GM18507 (cell line): Measurements from ENCODE around the gene TNNT2.

ENCODE experiments used
- DNase-seq: peaks from one replicate; pipeline ENCODE4 v3.0.0; 2011; ENCODE audit warnings: low read depth; ENCODE audit not compliant: insufficient read length; ENCODE audit errors: extremely low spot score
- FAIRE-seq: peaks from 2 replicates; lab custom pipeline; 2011; peaks lifted over from hg19 to GRCh38; lab: Jason Lieb, UNC

Gene TNNT2

DNA sequence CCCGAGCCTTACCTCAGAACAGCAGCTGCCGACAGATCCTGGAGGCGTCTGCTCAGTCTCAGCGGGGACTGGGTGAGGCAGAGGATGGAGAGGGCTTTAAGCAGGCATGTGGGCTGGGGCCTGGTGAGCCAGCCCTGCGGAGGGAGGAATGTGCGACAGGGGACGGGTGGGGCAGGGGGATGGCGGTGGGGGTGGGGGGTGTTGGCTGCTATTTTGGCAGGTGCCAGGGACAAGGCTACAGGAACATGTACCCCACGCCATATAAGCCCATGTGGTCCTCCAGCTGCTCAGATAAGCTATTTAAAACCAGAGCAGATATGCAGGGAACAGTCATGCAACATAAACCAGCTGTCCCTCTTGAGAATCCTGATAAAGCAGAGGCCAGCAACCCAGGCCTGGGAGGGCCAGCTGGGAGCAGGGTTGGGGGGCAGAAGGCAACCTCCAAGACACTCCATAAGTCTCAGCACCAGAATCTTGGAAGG is at the start of gene TNNT2:
Gene TNNT2 (minus strand): TSS at position 70 of the 482 bp plus-strand sequence. CDS start 4,426 bp downstream, outside the sequence.
- FAIRE-seq (no peak), DNase-seq (no peak)

DNA sequence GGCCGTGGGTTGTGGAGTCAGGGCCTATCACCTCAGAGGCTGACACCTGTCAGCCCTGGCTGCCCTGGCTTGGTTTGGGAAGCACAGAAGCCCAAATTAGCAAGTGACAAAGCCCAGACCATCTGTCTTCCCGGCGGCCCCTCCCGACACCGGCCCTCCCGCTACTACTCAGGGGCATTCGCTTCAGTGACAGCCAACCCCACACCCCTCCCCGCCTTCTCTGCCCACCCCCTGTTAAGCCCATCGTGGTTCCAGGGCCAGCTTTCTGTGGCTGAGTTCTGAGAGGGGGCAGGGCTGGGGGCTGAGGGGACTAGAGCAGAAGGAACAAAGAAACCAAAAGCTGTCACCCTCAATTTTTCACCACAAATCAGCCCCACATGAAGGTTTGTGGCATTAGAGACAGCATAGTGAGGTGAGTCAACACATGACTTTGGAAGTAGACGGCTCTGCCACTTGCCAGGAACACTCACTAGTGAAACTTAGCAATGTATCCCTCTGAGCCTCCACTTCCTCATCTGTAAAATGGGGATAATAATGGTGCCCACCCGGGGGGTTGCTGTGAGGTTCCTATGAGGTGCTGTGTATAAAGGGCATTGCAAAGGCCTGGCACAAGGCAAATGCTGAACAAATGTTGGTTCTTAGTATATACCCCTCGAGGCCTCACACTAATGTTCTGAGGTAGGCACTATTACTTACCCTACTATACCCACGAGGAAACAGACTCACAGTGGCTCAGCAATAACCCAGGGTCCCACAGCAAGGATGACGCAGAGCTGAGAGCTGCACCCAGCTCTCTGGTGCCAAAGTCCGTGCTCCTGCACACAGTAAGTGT is 49.2 kb upstream of the TNNT2 start:
- no peak for DNase-seq
- no peak for FAIRE-seq

DNA sequence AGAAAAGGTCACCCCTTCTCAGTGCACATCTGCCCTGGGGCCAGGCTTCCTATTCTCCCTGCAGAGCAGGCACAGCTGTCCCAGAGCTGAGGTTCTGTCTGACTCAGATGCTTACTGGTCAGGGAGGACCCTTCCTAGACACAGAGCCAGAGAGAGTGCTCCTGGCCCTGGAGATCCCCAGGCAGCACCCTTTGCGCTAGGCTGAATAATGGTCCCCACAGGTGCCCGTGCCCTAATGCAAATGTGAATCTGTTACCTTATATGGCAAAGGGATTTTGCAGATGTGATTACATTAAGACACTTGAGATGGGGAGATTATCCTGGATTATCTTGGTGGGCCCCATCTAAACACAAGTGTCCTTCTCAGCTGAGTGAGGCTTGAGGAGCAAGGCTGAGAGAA is 46.7 kb upstream of the TNNT2 start:
- FAIRE-seq, result no peak

DNA sequence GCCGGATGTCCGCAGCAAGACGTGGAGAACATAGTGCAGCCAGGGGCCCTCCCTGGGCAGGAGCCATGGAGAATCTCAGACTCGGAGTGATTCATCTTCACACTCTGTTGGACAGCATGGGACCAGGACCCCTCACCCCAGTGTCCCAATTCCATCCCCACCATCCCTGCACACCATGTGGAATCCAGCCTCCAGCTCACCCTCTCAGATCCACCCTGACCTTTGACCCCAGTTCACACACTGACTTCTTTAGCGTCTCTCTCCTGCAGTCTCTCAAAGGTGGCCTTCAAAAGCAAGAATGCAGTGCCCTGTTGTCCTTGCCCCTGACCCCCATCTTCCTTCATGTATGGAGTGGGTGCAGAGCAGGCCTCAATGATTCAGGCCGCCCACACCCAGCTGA is 46.2 kb upstream of the TNNT2 start:
- FAIRE-seq (no peak), DNase-seq (no peak)

More for the DNA sequence above, 46.7 kb upstream of the TNNT2 start:
- DNase-seq, result no peak

DNA sequence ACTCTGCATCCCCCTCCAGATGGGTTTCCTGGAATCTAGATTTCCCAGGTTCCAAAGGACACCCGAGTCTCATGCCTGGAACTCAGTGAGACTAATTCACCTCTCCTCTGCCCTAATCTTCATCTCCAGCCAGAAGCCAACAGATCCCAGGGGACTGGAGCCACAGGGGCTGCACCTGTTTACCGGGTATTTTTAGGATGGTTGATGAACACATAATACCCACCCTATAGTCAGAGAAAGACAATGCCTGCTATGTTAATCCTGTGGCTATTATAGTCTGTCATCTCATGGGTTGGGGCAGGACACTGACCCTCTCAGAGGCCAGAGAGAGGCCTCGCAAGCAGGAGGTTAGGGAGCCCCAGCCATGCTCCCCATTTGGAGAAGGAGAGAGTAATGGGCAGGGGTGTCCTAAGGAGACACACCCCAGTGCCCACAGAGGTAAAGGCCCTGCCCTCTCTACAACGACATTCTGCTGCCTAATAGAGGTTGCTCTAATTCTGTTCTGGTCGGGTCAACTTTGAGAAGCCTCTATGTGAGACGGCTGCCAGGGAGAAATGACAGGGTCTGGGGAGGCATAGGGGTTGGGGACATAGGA is 45.1 kb upstream of the TNNT2 start:
- no peak for DNase-seq
- FAIRE-seq, result no peak

DNA sequence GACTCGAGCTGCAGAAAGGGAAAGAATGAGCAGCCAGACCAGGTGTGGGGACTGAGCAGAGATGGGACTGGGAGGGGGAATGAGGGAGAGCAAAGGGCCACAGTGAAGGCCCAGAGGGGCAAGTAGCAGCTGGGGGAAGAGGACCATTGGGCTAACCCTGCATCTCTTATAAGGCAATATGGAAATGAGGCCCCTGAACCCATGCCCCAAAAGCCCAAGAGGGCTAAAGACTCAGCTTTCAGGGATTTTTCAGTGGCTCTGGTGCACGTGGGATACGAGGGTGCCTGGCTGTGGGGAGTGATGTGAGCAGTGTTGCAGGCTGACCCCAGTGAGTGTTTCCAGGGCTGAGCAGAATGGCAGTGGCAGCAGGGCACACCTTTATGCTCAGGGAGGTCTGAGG is 44.5 kb upstream of the TNNT2 start:
- no peak for DNase-seq
- FAIRE-seq, result no peak

DNA sequence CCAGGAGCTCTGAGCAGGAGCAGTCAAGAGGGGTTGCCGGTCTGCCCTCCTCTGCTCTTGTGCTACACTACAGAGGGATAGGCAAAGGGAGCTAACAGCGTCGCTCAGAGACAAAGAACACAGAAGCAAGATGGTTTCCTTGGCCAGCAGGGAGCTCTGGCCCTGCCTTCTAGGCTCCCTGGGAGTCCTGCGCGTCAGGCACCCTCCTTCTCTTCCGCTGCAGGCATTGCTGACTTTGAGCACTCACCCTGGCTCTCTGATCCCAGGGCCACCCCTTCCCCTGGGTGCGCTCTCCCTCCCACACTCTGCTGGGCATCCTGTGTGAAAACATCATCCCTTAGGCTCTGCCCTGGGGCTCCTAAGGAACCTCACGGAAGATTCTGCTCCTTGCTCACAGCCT is 43.6 kb upstream of the TNNT2 start:
- FAIRE-seq (no peak), DNase-seq (no peak)

DNA sequence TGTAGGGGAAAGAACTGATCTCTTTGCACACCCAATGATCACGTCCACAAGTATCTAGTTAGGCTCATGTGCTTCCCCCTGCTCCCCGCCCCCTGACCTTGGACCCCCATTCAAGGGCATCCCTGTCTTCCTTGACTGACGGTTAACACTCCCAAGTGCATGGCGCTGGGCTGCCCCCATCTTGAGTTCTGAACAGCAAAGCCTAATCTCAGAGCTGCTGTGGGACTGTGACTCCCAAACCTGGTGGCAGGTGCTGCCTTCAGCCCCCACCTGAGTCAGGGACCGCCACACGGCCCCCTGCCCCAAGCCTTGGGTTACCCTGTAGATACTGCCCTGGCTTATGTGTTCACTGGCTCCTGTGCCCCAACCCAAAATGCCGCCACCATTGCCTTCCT is 43.1 kb upstream of the TNNT2 start:
- no peak for DNase-seq
- FAIRE-seq, result no peak

DNA sequence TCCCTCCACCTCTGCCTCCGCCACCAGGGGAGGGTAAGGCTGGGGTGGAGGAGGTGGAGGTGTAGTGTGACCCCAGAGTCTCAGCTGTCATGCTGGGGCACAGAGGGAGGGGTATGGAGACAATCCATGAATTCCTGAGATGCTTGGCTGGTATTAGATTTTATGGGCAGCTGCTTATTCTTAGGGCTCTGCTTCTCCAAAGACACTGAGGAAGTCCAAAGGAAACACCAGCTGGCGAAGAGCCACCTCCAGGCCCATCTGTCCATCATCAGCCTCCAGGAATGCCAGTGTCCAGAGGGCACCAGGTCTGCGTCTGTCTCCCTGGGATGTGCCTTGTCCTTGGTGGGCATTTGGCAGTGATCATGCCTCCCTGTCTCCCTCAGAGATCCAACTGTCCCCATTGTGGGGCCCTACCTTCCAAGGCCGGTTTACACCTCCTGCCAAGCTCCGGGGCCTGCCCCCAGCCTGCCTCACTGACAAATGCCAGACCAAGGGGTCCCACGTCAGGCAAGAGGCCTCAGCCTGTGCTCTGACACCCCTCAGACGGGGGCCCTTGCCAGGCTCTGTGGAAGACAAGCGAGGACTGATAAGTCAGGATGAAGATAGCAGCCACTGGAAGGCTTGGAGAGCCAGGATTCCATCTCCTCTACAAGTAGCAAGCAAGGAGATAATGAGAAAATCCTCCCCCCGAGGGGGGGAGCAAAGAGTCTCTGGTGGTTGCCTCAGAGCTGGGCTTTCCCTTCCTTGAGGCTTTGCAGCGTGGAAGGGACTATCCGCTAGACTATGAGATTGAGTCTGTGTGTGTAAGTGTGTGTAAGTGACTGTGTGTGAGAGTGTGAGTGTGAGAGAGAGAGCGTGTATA is 42.5 kb upstream of the TNNT2 start:
- DNase-seq (no peak), FAIRE-seq (no peak)

DNA sequence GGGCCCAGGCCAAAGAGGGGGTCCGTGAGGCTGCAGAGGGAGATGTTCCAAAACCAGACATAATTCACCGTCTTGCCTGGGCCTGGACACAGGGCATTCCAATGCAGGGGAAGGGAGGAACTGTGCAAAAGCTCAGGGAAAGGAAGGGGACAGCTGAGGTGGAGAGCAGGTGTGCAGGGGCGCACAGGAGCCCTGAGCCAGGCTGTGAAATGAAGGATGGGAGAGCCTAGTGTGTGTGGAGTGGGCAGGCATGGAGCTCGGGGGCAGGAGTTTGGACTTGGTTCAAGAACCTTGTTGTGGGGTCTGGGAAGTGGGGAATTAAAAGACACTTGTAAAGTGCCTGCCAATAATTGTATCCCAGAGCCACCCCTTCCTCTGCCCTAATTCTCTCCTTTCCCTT is 41.8 kb upstream of the TNNT2 start:
- FAIRE-seq (no peak), DNase-seq (no peak)

DNA sequence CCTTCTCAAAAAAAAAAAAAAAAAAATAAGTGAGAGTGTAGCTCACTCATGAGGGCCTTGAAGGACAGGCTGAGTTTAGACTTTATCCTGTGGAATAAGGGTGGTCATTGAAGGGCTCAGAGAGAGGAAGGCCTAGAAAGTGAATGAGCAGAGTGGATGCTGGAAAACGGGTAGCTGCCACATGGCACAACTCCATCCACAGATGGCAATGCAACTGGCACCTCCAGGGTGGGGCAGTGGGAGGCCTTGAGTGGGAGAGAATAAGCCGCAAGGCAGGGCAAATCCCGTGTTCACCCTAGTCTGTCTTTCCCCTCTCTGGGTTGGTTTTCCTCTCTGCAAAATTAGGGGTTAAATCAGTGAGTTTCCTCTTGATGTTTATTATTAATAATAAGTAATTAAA is 41.0 kb upstream of the TNNT2 start:
- FAIRE-seq, result no peak
- DNase-seq, result no peak

DNA sequence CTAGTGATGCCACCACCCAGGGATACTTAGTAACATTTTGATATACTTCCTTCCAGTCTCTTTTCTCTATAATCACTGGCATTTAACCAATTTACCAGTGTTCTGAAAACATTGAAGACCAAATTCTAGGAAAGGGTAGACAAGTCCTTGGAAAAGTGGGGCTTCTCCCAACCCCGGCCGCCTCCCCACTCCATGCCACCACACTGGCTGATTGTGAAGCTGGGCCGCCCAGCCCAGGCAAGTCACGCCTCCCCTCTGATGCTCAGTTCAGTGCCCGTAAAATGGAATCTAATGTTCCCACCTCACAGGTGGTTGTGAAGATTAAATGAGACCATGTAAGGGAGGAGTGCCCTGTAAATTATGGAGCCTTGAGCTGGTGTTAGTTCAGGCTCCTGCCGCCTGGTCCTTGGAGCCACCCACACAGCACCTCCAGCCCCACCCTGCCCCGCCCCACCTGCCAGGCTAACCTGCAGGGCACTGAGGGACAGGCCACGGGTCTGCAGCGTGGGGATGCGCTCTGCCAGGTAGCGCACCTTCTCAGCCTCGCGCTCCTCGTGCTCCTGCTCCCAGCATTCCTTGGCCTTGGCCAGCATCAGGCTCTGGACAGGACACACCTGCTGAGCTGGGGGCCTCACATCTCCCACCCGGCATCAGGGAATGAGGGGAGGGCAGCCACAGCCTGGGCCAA is 36.7 kb upstream of the TNNT2 start:
- DNase-seq (no peak), FAIRE-seq (no peak)

DNA sequence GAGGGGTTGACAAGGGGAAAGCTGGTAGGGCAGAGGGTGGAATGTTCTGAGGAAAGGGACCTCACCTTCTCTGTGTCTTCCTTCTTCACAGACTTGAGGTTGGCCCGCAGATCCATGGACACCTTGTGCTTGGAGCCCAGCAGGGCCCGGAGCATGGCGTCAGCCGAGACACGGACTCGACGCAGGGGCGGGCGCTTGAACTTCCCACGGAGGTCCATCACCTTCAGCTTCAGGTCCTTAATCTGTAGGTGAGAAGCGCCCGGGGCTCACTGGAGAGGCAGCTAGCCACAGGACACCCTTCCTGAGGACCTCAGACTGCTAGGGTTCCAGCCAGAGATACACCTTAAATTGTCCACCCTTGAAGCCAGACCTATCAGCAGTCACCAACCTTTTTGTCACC is 33.8 kb upstream of the TNNT2 start:
- FAIRE-seq, result no peak
- DNase-seq, result no peak

DNA sequence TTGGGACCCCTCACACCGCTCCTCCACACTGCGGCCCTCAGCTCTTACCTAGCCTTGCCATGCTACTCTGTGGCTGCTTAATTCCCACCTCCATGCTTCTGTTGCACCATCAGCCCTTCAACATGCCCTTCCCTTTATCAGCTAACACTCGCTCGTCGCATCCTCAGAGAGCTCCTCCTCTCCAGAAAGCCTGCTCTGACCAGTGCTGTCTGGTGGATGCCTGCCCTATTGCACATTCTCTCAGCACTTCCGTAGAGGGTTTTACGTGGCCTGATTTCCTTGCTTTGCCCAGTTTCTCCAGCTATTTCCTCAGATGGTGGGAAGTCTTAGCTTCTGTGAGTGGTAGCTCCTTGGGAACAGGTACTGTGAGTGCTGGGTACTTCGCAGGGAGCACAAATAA is 32.0 kb upstream of the TNNT2 start:
- FAIRE-seq (no peak), DNase-seq (no peak)

DNA sequence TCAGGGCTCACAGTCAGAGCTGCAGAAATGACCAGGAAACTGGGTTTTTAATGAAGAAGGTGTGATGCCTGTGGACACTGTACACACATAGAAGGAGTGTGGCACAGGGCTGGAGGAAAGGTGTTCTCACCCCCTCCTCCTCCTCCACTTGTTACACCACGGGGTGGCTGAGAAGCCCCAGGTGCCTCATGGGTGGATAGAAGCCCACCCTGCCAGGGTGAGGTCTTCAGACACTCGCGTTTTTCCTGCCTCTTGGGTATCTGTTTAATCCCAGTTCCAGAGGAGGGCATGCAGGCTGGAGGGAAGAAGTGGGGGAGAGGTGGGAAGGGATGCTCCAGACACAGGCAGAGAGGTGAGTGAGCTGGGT is 31.3 kb upstream of the TNNT2 start:
- FAIRE-seq, result no peak
- no peak for DNase-seq

DNA sequence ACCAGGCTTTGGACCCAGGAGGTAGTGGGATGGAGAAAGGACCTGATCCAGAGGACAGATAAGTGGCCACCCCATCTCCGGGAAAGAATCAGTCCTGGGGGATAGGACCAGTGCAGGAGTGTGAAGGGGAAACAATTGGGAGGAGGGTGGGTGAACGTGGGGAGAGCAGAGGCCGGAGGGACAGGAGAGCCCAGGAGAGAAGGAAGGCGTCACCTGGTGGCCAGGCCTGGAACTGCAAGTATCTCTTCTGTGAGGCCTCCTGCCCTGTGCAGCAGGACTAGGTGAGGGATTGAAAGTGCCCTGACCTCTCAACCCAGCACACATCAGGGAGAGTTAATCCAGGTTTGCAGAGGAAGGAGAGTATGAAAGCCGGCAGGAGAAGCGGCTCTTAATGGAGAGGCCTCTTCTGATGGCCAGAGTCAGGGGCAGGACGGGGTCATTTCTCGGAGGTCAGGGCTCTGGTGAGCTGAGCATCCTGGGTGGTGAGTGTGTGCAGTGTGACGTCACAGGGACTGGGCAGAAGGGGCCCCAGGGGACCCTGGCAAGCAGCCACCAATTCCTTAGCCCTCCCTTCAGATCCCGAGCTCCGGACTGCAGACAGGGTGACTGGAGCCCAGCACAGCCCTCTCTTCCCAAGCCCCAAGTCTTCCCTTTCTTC is 30.8 kb upstream of the TNNT2 start:
- DNase-seq (peak; percentile 78), FAIRE-seq (peak; percentile 83)

DNA sequence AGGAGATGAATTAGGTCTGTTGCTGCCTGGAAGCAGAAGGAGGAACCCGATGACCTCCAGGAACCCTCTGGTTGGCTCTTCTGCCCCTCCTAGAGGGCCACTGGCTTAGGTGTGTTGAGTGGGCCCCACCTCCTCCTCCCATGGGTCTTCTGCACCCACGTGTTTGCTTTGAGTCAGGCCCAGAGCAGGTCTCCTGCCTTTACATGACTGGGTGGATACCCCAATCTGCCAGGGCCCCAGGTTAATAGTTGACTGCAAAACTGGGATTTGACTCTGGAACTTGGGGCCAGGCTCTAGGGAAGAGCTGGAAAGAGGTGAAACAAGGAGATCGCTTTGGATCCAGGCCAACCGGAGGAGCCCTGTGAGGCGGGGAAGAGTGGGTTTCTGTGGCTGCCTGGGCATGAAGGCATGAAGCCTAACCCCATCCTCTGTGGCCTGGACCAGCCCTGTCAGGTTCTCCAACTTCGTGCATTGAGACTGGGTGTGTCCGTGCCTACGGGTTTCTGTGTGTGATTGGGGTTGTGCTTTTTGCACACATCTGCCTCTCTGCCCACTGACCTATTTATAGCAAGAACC is 29.4 kb upstream of the TNNT2 start:
- peak; percentile 78 for FAIRE-seq
- DNase-seq, result no peak

DNA sequence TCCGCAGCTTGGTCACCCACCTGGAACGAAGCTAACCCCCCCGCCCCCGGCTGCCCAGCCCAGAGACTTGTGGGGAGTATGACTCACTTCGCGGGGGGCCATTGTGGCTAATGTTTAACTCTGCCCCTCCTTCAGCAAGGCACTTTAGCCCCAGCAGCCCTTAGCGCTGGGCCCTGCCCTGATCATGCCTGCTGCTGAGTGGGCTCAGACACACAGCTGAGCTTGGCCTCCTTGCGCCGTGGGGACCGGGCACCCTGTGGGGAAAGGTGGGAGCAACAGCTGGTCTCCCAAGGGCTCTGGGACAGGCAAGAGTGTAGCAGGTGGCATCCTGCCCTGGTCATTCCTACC is 28.0 kb upstream of the TNNT2 start:
- peak; percentile 84 for FAIRE-seq
- DNase-seq, result peak; percentile 42
